HG03025 (cell line): ENCODE results near the gene UHRF1.
"Not testable (repeated sequence)": the region's sequence is repeated elsewhere in the genome, so short reads cannot be mapped to it uniquely, and the experiment has no call there.

Source experiments
- ATAC-seq: cut with Tn5 transposase; IDR thresholded peaks from one replicate; pipeline ENCODE4 v1.9.1; 2021; ENCODE audit warnings: mild to moderate bottlenecking, moderate library complexity; ENCODE audit not compliant: unreplicated experiment, low FRiP score

UHRF1 gene

DNA sequence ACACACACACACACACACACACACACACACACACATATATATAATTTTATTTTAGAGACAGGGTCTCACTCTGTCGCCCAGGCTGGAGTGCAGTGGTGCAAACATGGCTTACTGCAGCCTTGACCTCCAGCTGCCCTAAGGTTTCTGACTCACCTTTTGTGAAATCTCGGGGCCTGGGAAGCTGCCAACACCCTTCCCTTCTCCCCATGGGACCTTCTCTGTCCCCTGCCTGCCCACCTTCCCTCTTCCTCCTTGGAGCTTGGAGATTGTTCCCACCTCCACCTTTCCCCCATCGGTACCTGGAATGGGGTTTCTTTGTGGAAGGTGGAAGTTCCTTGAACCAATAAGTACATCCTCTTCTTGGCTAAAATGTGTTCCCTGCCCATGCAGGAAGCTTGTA is 12.9 kb upstream of the UHRF1 start:
- ATAC-seq: no peak

DNA sequence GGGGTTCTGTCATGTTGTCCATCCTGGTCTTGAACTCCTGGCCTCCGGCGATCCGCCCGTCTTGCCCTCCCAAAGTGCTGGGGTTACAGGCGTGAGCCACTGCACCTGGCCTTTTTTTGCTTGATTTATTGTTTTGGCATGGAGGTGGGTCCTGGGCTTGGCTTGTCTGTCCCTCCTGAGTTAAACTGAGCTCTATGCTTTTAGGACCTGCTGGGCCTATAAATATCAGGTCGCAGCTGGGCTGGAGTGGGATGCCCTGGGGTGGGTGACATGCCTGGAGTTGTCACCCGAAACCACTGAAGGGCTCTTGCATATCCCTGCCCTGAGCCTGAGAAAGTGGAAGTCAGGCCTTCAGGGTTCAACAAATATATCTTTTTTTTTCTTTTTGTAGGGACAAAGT is 12.2 kb upstream of the UHRF1 start:
- ATAC-seq: no peak

DNA sequence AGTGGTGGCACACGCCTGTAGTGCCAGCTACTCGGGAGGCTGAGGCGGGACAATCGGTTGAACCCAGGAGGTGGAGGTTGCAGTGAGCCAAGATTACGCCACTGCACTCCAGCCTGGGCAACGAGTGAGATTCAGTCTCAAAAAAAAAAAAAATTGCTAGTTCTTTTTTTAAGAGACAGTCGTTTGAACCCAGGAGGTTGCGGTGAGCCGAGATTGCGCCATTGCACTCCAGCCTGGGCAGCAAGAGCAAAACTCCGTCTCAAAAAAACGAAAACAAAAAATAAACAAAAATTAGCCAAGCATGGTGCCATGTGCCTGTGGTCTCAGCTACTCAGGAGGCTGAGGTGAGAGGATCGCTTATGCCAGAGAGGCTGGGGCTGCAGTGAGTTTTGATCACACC is 8.4 kb upstream of the UHRF1 start:
- not testable (repeated sequence) for ATAC-seq

DNA sequence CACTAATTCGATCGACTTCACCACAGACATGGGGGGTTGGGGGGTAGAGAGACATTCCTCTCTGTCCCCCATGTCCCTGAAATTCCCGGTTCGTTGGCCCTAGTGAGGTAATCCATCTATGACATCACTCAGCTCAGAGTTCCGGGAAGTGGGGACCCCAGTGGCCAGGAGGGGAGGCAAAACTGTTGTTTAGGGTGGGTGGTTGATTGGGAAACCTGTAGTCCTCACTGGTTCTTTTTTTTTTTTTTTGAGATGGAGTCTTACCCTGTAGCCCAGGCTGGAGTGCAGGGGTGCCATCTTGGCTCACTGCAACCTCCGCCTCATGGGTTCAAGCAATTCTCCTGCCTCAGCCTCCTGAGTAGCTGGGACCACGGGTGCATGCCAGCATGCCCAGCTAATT is 6.5 kb upstream of the UHRF1 start, which contains the start of gene ARRDC5:
Gene ARRDC5 (minus strand): TSS at position 101 of the 400 bp plus-strand sequence. CDS start 71 bp downstream, at position 30.
- ATAC-seq: no peak

DNA sequence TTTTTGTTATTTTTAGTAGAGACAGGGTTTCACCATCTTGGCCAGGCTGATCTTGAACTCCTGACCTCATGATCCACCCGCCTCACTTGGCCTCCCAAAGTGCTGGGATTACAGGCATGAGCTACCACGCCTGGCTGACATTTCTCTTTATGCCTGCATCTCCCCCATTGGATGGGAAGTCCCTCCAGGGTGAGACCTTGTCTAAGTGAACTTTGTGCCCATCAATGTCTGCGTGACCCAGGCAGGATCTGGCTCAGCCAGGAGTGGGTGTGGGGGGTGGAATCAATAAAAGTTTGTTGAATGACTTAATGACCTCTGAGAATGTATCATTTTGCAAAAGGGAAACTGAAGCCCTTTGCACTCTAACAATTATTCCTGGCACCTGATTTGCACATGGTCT is 4.8 kb upstream of the UHRF1 start:
- no peak for ATAC-seq

DNA sequence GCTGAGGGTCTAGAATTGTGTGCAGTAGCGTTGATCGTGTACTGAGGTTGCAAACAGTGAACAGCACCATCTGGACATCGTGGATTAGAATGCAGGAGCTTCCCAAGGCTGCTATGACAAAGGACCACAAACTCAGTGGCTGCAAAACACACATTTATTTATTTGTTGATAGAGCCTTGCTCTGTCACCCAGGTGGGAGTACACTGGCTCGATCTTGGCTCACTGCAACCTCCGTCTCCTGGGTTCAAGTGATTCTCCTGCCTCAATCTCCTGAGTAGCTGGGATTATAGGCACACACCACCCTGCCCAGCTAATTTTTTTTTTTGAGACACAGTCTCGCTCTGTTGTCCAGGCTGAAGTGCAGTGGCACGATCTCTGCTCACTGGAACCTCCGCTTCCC is 2.3 kb upstream of the UHRF1 start:
- ATAC-seq: no peak

DNA sequence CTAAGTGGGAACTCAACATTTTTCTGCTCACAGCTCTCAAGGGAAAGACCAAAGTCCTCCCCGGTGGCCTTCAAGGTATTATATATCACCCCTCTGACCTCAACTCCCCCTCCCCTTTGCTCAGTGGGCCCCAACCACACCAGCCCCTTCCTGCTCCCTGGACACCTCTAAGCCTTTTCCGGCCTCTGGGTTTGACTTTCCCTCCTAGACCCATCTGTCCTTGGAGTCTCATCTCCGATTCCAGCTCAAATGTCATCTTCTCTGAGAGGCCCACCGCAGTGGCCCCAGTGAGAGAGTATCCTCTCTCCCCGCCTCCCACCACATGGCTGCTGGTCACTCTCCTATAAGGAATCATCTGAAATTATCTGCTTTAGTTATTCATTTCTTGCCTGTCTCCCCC is 941 bp upstream of the UHRF1 start:
- ATAC-seq: no peak

DNA sequence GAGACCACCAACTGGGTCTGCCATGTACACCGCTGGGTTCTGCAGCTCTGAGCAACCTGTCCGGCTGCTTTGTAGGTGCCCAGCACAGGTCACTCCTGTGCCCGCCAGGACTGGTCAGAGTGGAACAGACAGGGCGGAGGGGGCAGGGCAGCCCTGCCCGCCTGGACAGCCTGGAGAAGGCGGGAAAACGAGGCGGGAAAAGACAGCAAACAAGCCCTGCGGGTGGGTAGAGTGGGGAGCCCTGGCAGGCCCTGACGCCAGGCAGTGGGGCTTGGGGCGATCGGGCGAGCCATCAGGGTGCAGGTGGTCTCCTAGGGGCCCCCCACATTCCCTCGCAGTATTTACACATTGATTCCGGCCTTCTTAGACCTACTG is 533 bp upstream of the UHRF1 start:
- ATAC-seq: no peak

DNA sequence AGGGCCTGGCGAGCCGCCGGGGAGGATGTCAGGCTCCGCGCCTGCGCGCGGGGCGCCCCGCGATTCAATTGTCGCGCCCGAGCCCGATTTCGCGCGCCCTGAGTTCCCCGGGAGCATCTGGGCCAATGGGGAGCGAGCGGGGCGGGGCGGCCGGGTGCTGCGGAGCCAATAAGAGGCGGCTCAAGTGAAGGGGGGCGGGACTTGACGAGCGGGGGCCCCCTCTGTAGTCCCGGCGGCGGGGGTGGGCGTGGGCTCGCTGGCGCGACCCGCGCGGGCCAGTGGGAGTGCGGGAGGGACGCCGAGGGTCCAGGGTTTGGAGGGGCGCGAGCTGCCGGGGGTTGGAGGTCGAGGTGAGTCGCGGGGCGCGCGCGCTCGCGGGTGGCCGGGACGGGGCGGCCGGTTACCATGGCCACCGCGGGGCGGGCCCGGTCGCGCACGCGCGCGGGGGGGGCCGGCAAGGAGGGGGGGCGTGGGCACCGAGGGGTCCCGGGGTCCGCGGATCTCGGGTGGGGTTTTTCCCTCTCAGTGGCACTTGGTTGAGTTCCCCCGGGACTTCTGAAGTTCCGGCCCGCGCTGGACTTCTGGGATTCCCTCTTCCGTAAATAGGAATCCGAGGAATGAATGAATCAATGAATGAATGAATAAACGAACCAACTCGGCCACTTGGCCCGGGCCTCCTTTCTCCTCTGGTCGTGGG is 744 bp downstream of the UHRF1 start:
- ATAC-seq: peak; percentile 50

DNA sequence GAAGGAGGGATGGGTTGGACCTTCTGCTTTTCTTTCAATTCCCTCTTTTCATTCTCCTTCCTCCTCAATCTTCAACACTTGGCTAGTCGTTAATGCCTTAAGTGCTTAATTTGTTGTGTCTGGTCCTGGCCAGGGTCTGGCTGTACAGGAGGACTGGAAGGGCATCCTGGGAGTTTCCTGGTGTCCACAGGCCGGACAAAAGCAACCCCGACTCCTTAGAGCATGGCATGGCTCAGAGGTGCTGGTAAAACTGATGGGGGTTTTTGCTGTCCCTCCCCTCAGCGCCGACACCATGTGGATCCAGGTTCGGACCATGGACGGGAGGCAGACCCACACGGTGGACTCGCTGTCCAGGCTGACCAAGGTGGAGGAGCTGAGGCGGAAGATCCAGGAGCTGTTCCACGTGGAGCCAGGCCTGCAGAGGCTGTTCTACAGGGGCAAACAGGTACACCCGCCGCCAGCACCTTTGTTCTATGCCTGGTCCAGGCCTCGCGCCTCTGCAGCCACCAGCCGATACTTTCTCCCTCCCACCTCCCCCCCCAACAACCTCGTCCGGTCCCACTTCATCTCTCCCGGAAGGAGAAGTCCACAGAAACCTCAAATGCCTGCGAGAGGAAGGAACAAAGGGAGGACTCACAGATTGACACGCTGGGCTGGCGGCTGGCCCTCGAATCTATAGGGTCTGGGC is 1.4 kb downstream of the UHRF1 start:
- ATAC-seq: no peak

DNA sequence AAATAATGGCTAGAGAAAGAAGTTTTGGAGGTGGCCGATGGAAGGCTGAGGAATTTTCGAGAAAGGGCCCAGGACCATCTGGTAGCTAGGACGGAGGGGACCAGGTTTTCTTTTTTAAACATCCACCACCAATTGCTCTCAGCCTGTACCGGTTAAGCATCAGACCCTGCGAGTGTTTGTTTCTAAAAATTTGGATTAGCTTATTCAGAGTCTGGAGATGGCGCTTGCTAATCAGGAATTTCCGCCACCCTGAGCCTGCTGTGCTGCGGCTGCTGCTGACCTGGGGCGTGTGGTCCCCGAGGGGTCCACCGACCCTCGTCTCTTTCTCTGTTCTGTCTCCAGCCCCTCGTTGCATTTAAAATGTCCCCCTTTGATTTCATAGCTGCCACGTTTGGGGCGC is 2.0 kb downstream of the UHRF1 start:
- no peak for ATAC-seq

DNA sequence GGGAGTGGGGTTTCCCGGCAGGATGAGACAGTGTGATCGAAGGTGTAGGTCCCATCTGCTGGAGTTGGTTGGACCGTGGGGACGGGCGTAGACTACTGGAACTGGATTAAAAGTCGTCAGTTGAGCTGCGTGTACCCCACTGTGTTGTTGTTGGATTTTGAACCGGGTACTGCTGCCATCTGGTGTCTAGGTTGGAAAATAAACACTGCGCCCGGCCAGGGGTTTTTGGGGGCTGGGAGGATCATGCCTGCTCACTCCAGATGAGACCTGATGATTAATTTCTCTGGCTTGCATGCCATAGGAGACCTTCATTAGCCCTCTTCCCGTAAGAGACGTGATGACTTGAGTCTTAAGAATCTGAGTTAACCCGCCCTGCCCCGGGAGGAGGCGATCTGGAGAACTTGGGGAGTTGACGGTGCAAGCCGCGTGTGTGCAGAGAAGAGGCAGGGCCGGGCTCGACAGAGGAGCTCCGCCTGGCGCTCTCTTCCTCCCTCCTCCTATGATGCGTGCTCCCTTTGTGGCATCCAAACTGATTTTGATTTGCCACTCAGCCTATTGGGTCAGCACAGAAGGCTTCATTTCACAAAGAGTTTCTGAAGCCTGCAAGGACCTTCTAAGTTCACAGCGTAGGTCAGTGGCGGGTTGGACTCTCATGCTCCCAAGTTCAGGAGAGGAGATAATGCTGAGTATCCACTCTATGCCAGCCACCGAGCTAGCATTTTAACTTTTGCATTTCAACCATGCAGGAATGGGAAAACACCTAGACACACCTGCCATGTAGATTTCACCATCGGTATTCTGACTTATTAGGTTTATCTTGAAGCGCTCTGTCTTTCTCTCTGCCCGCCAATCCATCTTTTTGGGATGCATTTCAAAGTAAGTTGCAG is 2.7 kb downstream of the UHRF1 start:
- no peak for ATAC-seq

DNA sequence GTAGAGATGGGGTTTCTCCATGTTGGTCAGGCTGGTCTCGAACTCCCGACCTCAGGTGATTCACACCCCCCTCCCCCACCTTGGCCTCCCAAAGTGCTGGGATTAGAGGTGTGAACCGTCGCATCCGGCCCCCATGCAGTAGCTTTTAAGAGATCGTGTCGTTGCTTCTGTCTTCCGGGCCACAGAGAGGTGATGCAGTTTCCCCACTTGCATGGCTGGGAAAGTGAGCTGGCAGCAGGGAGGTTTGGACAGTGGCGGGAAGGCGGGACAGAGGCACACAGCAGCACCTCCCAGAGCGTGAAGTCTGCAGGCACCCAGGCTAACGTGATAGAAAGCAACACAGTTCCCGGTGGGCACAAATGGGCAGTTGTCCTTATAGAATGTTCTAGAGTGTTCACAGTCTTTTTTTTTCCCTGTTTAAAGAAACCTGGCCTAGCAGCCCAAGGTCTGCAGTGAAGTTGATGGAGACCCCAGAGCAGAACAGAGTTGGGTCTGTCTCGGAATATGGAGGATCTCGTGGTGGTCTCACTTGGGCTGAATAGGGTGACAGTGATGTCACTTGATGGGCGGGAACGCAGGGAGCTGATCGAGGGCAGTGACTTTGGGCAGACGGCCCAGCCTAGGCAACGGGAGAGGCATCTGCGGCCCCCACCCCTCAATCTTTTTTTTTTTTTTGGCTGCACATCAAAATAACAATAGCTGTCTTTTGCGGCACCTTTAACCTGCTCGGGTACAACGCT is 4.9 kb downstream of the UHRF1 start:
- no peak for ATAC-seq

DNA sequence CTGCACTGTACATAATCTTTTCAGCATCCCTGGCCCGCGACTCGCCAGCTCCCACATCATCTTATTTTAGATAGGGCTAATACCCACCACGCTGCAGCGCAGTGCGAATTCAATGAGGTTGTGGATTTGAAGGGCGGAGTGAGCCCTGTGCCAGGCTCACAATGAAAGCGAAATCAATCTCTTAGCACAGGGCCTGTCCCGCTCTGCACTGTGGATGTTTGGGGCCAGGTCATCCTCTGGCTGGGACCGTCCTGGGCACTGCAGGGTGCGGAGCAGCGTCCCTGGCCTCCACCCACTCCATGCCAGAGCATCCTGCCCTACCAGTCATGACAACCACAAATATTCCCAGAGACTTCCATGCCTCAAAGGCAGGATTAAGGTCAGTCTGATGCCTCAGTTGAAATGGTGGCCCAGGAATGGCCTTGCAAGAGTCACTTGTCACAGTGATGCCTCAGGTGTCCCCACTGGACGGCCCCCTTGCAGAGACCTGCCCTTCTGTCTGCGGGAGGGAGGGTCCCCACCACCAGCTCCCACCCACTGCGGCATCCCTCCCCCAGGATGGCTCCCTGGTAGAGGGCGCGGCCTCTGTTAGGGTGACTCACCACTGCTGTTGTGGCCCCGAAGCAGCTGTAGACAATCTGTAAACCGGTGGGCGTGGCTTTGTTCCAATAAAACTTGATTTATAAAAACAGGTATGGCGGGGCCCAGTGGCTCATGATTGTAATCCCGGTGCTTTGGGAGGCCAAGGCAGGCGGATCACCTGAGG is 5.6 kb downstream of the UHRF1 start:
- no peak for ATAC-seq

DNA sequence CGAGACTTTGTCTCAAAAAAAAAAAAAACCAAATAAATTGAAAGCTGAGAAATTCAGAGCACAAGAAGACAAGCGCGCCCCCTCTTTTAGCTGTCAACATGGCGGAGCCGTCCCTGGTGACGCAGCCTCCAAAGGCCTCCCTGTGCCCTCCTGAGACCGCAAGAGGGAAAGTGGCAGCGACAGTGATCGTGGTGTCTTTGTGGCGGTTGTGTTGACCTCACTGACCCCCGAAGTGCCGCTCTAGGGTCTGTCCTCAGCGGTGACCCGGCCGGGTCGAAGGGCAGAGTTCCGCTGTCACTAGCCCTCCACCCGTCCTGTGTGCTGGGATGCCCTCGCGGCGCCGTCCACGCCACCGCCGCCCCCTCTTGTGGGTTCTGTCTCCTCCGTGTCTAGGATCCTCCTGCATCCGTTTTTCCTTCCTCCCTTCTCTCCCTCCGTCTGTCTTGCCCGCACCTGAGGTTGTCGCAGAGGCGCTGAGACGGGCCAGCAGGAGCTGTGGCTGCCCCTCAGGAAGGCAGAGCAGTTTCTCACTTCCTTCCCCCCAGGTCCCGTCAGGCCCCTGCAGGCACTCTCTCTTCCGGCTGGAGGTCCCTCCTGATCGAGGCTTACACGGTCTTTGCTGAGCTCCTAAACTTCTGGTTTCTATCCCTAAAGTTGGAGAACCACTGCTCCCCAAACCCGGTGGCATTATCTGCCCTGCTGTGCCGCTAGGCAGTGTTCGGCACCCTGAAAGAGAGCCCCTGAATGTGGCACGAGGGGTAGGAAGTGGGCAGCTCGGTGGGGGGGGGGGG is 7.2 kb downstream of the UHRF1 start:
- no peak for ATAC-seq

DNA sequence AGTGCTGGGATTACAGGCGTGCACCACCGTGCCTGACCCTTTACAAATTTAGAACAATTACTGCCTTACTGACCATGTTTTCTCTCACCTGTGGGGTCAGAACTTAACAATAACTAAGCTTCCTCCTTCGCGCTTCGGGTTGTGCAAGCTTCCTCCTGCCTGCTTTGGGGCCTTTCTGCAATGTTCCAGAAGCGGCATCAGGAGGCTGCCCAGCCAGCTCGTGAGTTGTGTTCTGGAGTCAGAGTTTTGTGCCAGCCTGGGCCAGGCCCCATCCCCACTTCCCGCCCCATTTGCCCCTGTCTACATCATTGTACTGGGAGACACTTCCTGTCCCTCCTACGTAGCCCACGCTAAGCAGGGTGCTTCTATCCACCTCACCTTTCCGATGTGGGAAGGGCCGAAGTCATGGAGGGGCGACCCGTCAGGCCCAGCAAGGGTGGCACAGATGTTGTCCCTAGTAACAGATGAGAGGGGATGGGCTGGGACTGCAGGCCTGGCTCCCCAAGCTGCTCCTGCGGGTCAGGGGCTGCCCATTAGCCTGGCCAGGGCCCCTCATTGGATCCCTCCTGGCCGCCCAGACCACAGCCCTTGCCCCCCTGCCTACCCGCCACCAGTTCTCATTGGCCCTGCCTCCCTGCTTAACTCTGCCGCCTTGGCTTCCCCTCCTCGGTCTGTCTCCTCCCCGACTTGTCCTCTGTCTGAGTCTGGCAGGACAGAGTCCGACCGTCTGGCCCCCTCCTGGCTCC is 13.4 kb downstream of the UHRF1 start:
- no peak for ATAC-seq

DNA sequence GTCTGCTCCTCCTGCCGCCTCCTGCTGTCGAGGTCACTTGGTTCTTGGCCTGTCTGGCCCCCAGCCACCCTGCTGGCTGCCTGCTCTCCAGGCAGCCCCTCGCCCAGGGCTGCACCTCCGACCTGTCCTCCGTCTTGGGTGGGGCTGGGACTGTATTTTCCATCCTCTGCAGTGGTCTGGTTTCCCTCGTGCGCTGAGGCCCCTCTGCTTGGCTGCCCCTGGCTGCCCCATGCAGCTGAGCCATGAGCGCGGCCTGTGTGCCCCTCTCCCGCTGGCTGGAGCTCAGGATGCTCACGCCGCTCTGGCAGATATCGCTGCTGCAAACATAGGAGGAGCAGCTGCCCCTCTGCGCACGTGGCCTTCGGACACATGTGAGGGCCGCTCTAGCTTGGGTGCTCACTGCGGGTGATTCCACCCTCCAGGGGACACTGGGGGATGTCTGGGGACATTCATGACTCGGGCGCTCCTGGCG is 14.0 kb downstream of the UHRF1 start:
- no peak for ATAC-seq

DNA sequence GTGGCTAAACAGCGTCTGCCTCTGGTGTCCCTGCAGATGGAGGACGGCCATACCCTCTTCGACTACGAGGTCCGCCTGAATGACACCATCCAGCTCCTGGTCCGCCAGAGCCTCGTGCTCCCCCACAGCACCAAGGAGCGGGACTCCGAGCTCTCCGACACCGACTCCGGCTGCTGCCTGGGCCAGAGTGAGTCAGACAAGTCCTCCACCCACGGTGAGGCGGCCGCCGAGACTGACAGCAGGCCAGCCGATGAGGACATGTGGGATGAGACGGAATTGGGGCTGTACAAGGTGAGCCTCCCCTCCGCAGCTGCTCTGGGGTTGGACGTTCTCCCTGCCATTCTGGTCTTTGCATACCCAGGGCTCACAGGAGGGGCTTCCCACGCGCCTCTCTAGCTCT is 19.9 kb downstream of the UHRF1 start:
- no peak for ATAC-seq
